GM20431 (cell line): ENCODE measurements around the gene DNHD1.
"Not testable (repeated sequence)": the region's sequence is repeated elsewhere in the genome, so short reads cannot be mapped to it uniquely, and the experiment has no call there.

Experiments
- in situ Hi-C: fragments of 300-500 bp; cut with MseI, MboI; formaldehyde crosslinking; loops from one replicate; pipeline ENCODE4 v1.15.0; 2020; ENCODE audit warnings: low sequenced_read_pairs; ENCODE audit not compliant: unreplicated experiment

DNHD1 gene

GRCh38 chr11:6480299-6480914 is 16.7 kb upstream of the DNHD1 start:
- in situ Hi-C loops: no loop called here

- in situ Hi-C loops: no loop called here
These were observed 15.8 kb upstream of the DNHD1 start, which contains the start of the genes ARFIP2 and TIMM10B for GRCh38 chr11:6481012-6481923. Gene ARFIP2 (minus strand): TSS chr11:6481331. CDS start chr11:6480421, 910 bp downstream. Gene TIMM10B (plus strand): TSS chr11:6481501. CDS start chr11:6481517, 16 bp downstream.

GRCh38 chr11:6481924-6482275 is 15.2 kb upstream of the DNHD1 start:
- in situ Hi-C loops: no loop called here

GRCh38 chr11:6482441-6482840 is 14.6 kb upstream of the DNHD1 start:
- in situ Hi-C loops: no loop called here

- in situ Hi-C loops: no loop called here
These were observed 14.1 kb upstream of the DNHD1 start for GRCh38 chr11:6483015-6483414.

GRCh38 chr11:6485661-6486060 is 11.4 kb upstream of the DNHD1 start:
- in situ Hi-C loops: no loop called here

GRCh38 chr11:6486256-6486655 is 10.8 kb upstream of the DNHD1 start:
- in situ Hi-C loops: no loop called here

- in situ Hi-C loops: no loop called here
These were observed 10.1 kb upstream of the DNHD1 start for GRCh38 chr11:6486938-6487337.

- in situ Hi-C loops: no loop called here
These were observed 8.7 kb upstream of the DNHD1 start for GRCh38 chr11:6488342-6488741.

- in situ Hi-C loops: no loop called here
These were observed 8.3 kb upstream of the DNHD1 start for GRCh38 chr11:6488821-6489220.

GRCh38 chr11:6489306-6489705 is 7.8 kb upstream of the DNHD1 start:
- in situ Hi-C loops: no loop called here

- in situ Hi-C loops: no loop called here
These were observed 1.0 kb downstream of the DNHD1 start for GRCh38 chr11:6498121-6498520.

- in situ Hi-C loops: no loop called here
These were observed 1.5 kb downstream of the DNHD1 start for GRCh38 chr11:6498544-6498943.

- in situ Hi-C loops: no loop called here
These were observed 5.3 kb downstream of the DNHD1 start for GRCh38 chr11:6502382-6502781.

GRCh38 chr11:6504166-6504565 is 7.1 kb downstream of the DNHD1 start:
- in situ Hi-C loops: no loop called here

GRCh38 chr11:6505577-6506240 is 8.6 kb downstream of the DNHD1 start:
- in situ Hi-C loops: no loop called here

- in situ Hi-C loops: no loop called here
These were observed 19.8 kb downstream of the DNHD1 start for GRCh38 chr11:6516865-6517264.

GRCh38 chr11:6520265-6520664 is 23.2 kb downstream of the DNHD1 start:
- in situ Hi-C loops: no loop called here

- in situ Hi-C loops: not testable (repeated sequence)
These were observed 24.9 kb downstream of the DNHD1 start for GRCh38 chr11:6521946-6522345.

- in situ Hi-C loops: no loop called here
These were observed 26.2 kb downstream of the DNHD1 start for GRCh38 chr11:6523253-6523652.
